CD4-positive, alpha-beta T cell treated with Interleukin-1 beta for 1 hour (primary cell): ENCODE results near the gene NGF.
"Not testable (repeated sequence)": the region's sequence is repeated elsewhere in the genome, so short reads cannot be mapped to it uniquely, and the experiment has no call there.

Source experiments
- DNase-seq, 2 donors: peaks; one replicate each; pipeline ENCODE4 v3.0.0-alpha.2; 2020 to 2022

The NGF gene

DNA sequence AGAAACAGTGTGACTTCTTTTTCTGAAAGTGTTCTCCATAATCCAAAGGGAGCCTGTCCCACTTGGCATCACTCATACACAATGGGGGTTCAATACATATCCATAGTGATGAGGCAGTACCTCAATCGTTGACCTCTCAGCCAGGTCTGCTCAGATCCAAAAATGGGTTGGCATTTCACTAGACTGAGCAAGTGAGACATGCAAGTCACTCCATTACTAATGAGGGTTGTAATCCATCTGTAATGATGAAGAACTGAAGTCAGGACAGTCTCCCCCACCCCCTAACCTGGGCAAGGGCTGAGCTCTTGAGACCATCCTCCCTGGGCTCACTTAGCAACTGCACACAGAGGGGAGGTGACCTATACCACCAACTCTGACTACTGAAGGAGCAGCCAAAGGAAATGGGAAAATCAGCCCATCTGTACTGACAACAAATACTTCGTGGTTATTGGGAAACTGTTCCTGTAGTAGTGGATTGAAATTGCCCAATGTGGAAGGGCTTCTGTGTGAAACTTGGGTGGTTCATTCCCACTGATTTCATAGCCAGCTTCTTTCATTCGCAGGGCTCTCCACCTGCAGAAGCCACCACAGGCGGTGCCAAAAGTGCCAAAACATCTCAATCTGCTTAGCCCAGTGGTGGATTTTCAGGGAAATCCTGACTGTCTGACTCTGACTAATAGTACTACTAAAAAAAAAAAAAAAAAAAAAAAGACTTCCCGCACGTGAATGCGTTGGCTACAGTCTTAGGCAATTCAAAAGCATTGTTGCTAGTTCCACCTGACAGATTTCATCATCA lies 5.0 kb downstream of the NGF start:
- no peak for DNase-seq

DNA sequence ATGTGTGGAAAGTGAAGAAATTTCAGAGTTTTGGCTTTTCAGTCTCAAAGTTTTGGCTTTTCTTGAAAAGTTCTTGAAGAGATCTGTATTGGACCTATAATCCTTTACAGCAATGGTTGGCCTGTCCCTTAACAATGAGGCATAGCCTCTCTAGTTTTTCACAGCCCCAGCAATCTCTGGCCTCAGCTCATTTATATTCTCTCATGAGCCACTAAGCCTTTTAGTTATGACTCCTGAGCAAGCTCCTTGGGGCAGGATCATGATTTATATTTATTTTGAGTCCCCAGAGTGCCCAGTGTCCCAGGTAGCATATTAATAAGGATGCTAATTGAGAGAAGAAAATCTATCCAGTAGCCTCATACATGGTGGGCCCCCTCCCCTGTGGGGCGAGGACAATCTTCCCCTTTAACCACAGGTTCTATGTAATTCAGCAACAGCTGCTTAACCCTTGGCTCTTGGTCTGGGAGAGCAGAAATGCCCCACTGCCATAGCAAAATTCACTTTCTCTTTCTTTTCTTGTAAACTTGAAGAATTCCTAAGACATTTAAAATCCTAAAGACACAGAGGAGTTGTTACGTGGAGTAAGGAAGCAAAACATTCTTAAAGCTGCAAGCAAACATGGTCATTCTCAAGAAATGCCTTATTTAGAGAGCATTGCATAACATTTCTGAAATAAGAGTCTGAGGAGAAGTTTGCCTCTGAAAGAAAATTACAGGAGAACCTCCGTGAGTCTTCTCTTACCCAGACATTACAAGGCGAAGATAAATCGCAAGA lies 6.3 kb downstream of the NGF start:
- no peak for DNase-seq

DNA sequence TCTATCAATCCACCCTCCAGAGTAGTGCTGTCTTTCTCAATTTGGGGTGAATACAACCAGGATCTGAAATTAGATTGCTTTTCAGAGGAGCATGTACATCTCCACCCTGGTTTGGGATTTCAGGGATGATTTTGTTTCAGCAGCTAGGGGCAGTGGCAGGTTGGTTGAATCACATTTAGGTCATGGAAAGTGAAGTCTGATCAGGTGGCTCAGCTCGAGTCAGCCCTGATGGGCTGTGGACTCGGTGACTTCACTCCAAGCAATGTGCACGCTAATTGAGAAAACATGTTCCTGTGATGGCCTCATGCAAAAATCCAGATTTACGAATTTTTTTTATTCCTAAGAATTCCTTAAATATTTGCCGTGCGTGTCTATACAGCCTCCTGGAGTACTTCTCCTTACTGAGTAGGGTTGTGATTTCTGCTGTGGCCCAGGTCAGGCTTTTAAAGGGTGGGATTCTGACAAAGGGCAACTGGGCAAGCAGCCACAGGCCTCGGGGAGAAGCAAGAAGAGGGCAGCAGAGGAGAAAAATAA lies 7.5 kb downstream of the NGF start:
- no peak for DNase-seq

DNA sequence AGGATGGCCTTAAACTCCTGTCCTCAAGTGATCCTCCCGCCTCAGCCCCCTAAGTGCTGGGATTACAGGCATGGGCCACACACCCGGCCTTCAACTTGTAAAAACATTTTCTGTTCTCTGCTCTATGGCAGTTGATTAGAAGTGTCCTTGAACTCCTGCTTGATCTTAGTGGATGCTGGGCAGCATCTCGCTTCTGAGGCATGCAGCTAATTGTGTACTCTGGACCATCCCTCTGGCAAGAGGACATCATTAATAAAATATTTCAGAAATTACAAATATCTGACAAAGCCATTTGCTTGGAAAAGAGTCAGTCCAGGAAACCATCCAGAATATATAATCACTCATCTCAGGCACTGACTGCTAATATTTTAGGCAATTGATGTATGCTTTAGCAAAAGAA lies 8.1 kb downstream of the NGF start:
- DNase-seq, result no peak

DNA sequence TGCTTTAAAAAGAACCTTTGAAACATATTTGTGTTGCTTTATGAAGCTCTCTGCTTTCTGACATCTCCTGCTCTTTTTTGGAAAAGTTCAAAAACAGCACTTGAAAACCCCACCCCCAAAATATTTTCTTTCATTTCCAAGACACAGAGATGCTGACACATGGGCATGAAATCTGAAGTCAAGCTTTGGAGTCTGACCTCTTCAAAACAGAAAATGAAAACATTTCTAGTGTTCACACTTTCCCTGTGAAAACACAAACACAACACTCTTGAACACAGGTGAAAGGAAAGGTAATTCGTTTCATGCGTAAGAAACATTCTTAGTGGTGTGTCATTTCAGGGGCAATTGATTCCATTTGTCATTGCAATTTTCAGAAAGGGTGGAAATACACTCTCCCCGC lies 10.8 kb downstream of the NGF start:
- no peak for DNase-seq

DNA sequence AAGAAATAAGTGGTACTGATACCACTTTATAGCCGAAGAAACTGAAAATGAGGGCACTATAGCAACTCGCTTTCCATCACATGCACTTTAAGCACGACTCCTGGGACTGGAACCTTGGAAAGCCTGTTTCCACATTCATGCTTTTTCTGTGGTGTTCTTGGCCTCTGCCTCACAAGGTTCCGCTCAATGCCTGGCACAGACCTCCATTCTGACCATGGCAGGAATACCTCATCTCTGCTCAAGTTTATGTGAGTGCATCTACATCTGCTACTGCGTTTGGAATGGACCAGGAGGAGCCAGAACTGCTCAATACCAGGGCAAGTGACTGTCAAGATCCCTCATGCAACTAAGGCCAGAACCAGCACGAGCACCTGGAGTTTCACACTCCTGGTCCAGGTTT lies 11.6 kb downstream of the NGF start:
- no peak for DNase-seq

DNA sequence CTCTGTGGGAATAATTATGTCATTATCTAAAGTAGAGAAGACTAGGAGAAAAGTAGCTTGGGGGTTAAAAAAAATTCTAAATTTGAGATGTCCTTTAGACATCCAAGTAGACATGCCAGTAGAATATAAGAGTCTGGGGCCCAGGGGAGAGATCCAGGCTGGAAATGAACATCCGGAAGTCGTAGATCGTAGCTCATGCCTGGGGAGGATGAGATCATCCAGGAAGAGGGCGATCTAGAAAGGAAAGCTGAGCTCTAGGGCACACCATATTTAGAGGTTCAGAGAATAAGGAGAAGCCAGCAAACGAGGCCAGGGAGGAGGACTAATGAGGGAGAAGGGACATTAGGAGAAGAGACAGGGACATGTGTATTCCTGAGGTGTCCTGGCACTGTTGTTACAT lies 12.2 kb downstream of the NGF start:
- DNase-seq, result no peak

DNA sequence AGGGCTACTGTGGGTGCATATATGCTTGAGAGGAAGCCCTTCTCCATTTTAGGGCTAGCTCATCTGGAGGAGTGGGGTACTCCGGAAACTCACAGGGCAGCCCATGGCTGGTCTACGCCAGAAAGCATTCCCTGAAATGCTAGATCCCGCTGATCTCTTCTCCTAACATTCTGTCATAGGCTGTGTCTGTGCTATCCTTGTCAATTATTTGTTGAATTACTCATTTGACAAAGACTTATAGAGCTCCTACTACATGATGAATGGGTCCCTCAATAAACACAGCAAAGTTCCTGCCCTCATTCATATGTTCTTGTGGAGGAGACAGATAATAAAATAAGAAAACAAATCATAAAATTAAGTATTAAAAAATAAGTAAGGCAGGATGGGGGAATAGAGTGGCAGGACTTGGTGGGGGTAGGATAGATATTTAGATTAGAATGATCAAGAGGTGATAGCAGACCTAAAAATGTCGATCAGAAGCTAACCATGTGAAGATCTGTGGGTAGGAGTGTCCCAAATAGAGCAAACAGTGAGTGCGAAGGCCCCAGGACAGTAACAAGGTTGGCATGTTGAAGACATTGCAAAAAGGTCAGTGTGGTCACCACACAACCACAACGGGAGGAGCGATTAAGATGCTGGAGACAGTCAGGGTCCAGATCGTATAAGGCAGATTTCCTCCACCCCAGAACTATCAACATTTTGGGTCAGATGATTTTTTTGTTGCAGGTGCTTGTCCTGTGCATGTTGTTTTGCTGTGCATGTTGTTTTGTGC lies 13.2 kb downstream of the NGF start:
- DNase-seq, result no peak

DNA sequence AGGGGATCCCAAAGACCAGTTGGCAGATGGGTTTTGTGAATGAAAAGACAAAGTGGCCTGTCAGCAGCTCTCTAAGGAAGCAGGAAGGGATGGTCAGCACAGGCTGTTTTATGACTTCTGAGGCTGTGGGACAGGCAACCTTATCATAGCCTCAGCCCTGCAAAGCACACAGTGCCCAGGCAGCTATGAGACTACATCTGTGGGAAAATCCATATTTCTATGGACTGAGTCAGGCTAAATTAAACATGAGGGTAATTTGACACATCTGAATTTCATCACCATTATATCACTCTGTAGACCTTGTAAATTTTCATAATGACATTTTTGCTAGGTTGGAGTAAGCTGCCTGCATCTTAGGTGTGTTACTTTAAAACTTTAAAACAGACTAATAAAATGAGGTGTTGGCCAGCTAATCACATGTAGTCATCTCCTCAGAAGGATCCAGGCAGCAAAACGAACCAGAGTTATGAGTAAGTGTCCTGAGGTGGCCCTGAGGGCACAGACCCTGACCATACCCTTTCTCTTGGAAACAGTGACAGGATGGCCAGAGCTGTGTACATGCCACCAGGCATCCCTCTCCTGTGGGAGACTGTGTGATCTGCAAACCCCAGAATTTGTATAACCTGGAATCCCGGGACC lies 14.6 kb downstream of the NGF start:
- no peak for DNase-seq

DNA sequence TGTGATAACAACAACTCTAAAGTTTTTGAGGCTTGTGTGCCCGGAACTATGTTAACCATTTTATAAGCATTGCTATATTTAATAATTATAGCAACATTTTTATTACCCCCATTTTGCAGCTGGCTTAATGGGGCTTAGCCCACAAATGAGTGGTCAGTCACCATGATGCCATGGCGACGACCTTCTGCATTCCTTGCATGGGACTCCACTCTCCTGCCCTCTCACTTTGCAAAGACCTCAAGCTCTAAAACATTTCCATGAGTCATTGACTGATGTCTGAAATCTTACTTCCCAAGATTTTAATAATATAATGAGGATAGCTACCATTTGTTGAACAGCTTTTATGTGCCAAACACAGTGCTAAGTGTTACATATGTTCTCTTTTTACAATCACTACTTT lies 15.4 kb downstream of the NGF start:
- no peak for DNase-seq

DNA sequence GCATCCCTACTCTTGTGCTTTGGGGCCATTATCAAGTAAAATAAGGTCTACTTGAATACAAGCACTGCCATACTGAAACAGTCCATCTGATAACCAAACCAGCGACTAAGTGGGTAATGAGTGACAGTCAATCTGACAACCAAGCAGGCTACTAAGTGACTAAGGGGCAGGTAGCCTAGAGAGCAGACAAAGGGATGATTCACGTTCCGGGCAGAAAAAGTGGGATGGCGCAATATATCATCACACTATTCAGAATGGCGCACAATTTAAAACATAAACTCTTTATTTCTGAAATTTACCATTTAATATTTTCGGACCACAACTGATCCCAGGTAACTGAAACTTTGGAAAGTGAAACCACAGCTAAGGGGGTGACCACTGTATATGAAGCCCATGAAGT lies 17.7 kb downstream of the NGF start:
- no peak for DNase-seq

DNA sequence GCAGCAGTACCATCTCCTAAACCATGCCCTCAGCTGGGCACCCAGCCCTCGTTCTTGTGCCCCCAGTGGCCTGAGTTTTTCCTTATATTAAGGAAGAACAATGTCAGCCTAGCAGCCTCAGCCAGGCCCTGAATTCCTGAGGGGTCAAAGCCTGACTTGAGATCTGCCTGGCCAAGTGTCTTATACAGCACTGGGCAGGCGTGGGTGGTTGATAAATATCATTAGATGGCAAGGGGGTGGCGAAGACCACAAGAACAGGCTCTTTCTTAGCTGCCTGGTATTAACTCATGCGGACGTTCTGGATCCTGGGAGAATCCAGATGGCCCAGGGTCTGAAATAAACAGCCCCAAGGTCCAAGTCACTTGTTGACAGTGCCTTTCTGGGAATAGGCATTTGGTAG lies 18.3 kb downstream of the NGF start:
- no peak for DNase-seq

DNA sequence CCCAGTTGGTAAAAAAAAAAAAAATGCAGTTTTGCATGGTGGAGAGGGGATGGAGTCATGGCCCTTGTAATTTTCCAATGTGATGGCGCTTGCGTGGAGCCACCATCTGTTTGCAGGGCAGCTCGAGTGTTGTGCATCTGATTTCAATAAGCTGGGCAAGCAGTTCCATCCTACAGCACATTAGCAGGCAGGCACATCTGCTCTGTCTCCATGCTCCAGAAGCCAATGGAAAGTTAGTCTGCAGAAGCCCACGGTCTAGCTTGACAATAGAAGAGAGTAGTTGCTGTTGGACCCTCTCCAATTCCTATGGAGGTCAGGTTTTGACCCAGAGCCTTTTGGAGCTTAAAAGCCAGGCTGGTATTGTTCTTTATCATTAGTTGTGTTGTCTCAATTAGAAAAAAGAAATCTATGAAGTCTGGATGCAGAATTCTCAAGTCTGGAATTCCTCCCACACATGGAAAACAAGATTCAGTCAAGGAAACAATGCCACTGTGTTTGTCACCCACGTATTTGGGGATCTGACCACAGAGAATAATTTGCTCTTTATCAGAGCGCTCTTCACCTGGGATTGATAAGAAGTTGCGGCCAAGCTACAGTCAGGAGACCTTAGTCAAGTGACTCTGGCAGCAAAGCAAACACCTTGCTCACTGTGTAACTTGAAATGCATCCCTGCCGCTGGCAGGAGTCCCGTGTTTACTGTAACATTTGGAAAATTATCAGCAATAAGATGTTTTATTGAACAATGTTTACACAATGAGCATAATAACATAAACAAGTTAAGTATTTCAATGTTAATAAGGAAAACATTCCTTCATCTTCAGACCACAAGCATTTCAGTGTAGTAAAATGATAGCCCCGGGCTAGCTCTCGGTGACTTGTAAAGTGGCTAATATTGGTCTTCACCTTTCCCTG lies 20.7 kb downstream of the NGF start:
- no peak for DNase-seq

DNA sequence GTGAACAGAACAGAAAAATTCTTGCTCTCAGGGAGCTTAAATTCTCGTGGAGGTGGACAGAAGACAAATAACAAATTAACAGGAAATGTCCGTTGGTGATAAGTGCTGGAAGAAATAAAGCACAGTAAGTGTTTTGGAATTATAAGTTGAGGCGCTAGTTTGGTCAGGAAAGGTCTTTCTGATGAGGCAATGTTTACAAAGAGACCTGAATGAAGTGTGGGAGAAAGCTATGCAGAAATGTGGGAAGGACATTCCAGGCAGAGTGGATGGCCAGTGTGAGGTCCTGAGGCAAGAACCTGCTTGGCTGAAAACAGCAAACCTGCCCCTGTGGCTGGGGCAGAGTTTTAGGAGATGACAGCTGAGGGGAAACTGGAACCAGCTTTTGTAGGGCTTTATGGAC lies 23.3 kb downstream of the NGF start:
- DNase-seq, result no peak

DNA sequence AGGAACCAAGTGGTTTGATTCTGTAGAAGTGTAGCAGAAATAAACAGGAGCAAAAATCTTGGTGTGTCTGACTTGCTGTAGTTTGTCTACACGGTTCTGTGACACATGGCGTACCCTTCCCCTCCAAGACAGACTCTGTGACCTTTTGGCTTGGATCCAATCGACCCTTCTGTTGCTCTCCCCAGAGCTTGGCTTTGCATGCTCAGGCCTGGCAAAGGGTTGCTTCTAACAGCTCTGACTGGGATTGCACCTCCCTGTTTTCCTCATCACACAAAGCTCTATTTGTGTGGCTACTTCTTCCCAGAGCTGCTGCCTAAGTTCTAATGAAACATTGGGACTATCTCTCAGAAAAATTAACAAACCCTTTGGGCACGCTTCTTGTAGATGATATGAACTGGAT lies 24.0 kb downstream of the NGF start:
- no peak for DNase-seq

DNA sequence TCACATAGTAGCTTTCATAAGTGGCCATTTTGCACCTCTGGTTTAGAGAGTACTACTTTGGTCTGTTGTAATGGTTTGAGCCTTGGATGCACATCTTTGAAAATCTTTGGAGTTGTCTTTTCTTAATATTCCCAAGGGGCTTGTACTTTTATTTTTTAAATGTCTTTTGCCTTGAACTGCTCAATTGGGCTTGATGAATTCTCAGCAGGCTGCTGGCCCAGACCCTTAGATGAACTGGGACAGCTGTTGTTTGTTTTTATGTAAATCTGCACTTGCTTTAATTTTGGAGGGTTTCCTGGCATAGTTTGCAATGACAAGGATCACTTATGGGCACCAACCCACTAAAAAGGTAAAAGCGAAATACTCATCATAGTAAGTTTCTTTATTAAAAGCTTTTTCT lies 24.9 kb downstream of the NGF start:
- DNase-seq, result no peak

DNA sequence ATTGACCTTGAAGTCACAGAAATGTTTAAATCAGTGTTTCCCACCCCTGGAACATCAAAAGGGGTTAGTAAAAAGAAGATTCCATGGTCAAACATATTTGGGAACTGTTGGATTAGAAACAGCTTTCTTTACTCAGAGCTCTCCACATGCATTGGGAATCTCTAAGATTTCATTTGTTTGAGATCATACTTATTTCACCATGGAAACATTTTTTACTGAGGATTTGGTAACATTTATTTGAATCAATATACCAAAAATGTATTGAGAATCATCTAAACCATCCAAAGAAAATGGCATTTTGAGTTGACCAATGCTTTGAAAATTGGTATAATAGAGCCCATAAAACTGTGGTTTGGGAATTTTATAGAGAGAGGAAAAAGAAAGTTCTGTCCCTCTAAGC lies 25.3 kb downstream of the NGF start:
- DNase-seq, result no peak

DNA sequence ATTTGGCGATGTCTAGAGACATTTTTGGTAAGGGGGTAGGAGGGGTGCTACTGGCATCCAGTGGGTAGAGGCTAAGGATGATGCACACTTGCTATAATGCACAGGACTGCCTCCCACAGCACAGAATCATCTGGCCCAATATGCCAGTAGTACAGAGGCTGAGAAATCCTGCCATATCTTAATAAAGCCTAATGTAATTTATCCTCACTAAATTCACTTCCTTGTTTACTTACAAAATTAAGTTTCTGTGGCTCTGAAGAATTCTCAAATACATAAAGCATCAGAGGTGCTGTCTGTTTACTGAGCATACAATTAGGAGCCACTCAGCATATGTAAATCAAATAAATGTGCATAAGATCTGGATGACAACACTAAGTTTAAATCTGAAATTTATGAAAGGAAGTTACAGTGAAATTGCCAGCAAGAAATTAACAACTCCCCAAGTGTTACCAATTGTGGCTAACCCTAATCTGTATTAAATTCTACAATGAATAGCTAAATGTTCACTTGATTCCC lies 26.5 kb downstream of the NGF start:
- DNase-seq, result no peak

DNA sequence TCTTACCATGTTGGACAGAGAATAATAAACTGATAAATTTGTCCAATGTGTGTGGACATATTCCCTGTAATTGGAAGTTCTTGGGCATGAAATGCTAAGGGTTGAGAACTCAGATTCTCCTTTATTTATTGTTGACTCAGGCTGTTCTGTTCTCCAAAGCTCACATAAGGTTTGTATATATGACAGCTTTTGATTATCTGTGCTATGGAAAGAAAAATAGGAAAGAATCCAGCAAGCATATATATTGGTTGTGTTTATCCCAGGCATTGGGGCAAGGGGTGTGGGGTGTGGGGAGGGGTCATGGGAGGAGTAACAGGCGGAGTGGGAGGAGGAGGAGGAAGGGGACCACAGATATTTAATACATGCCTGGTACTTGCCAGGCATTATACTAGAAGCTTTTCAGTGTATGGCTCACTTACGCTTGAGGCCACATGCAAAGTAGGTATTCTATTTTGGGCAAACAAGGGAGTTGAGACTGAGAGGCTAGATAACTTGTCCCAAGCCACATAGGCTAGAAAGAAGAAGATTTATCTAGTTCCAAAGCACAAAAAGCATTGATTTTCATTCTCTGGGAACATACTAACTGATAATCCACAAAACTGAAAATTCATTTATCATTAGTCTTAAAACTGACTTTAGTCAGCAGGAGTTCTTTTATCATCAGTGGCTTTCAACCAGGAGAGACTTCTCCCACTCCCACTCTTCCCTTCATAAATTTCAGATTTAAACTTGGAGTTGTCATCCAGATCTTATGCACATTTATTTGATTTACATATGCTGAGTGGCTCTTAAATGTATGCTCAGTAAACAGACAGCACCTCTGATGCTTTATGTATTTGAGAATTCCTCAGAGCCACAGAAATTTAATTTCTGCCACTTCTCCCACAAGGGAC lies 27.2 kb downstream of the NGF start:
- no peak for DNase-seq

DNA sequence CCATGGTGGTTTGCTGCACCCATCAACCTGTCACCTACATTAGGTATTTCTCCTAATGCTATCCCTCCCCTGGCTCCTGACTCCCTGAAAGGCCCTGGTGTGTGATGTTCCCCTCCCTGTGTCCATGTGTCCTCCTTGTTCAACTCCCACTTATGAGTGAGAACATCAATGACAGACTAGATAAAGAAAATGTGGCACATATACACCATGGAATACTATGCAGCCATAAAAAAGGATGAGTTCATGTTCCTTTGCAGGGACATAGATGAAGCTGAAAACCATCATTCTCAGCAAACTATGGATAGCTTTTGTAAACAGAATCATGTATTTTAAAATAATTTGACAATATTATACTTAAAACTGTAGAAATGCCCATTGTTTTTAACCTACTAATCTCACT lies 28.5 kb downstream of the NGF start:
- not testable (repeated sequence) for DNase-seq

DNA sequence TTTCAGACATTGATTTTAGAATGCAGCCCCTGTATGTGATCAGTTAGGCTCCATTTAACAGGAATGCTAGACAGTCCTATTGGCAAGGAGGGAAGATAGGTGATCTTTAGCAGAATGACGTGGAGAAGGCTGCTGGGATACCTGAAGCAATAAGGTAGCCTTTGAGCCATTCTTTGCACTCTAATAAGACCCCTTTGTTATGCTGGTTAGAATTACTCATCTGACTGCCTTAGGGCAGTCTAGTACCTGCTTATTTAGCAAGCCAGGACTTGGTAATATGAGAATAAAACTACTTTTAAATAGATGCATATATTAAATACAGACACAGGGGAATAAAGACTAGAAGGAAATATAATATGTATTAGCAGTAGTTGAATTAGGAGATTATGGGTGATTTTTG lies 29.1 kb downstream of the NGF start:
- no peak for DNase-seq
